ENCODE measurements around the gene PTK6.

GRCh38 chr20:63558804-63559484 lies 21.8 kb upstream of the PTK6 start:
- TF ChIP-seq CTCF (tag by site-specific recombination; IDR thresholded peaks at IDR 0.05): no peak
- TF ChIP-seq ZNF140 (tag by site-specific recombination; IDR thresholded peaks at IDR 0.05): no peak
- no peak for TF ChIP-seq ZNF18 (tag by site-specific recombination; IDR thresholded peaks at IDR 0.05)
- TF ChIP-seq ZNF768 (tag by site-specific recombination; IDR thresholded peaks at IDR 0.05): no peak
- TF ChIP-seq ZNF639 (tag by site-specific recombination; IDR thresholded peaks at IDR 0.05): no peak

Data from HEK293 (cell line).